PFSK-1 (cell line): ENCODE data around the gene CDCA3.

Experiments used
- FOXP2 ChIP-seq: optimal IDR thresholded peaks from 2 replicates; pipeline ENCODE3; 2011; ENCODE audit warnings: borderline replicate concordance, control low read depth, inconsistent platforms; ENCODE audit not compliant: insufficient read depth; ENCODE audit errors: extremely low read length, extremely low read depth
- POLR2AphosphoS5 ChIP-seq: IDR thresholded peaks from 2 replicates; pipeline ENCODE4 v1.6.1; 2012; ENCODE audit warnings: low read depth, mild to moderate bottlenecking, control low read depth, low read length, moderate library complexity
- SIN3A ChIP-seq: IDR thresholded peaks from 2 replicates; pipeline ENCODE4 v1.6.1; 2012; ENCODE audit warnings: mild to moderate bottlenecking, low read length, moderate library complexity, borderline replicate concordance; ENCODE audit not compliant: insufficient read depth
- TAF1 ChIP-seq: IDR thresholded peaks from 2 replicates; pipeline ENCODE4 v1.6.1; 2012; ENCODE audit warnings: low read length, control low read depth, borderline replicate concordance; ENCODE audit not compliant: insufficient read depth
- TF ChIP-seq, protein P1 (sequence below), 2 experiments: IDR thresholded peaks; 2 replicates each; pipeline versions ENCODE4 v1.6.1 to v1.8.0; 2011 to 2012; ENCODE audit warnings: low read depth in 2 of 2, low read length in 2 of 2, control low read depth in 1 of 2, inconsistent platforms in 1 of 2, mild to moderate bottlenecking in 1 of 2, moderate library complexity in 1 of 2; ENCODE audit not compliant: insufficient read depth in 1 of 2

CDCA3 gene

DNA sequence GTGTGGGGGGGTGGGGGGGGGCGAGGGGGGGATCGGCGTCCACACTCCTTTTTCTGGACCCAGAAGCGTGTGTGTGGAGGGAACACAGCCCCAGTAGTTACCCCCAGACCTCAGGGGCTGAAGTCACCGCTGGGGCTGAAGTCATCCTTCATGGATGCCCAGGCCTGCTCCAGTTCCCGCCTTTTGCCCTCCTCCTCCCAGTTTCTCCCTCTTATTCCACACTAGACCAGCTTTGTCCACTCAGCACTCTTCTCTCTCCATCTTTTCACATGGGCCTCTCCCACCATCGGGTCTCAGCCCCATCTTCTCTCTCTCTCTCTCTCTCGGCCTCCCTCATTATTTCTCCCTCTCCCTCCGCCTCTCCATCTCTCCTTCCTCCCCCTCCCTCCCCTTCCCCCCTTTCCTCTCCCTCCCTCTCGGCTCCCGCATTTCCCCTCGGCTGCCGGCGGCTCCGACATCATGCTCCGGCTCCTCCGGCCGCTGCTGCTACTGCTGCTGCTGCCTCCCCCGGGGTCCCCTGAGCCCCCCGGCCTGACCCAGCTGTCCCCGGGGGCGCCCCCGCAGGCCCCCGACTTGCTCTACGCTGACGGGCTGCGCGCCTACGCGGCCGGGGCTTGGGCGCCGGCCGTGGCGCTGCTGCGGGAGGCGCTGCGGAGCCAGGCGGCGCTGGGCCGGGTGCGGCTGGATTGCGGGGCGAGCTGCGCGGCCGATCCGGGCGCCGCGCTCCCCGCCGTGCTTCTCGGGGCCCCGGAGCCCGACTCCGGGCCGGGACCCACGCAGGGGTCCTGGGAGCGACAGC is 22.9 kb downstream of the CDCA3 start, which contains the start of gene P3H3:
TSS of gene P3H3 (plus strand) at position 426 of the 799 bp plus-strand sequence. CDS start at position 460, 34 bp downstream.
- TF ChIP-seq POLR2AphosphoS5 (peak; percentile 58; the same call in 1 of the 2 replicates), TAF1 (no peak)

DNA sequence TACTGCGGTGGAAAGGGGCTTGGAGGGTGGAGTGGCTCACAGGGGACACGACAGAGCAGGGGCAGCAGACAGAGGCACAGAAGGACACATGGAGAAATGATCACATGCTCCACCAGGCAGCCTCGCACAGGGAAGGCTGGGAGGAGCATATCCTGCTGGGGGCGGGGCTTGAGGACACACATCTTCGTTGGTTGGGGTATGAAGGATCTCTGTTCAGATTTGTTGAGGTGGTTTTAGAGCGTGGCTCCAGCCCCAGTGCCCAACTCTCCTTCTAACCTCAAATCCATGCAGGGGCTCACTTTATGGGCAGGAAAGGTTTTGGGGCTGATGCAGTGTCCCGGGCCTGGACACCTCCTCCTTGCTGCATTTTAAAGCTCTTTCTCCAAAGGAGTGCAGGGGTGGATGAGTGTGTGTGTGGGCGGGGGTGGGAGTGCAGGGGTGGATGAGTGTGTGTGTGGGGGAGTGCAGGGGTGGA is 23.6 kb downstream of the CDCA3 start:
- TF ChIP-seq FOXP2 (no peak), SIN3A (no peak), TAF1 (peak; percentile 92), POLR2AphosphoS5 (peak; percentile 93)
- TF ChIP-seq, protein P1, sequence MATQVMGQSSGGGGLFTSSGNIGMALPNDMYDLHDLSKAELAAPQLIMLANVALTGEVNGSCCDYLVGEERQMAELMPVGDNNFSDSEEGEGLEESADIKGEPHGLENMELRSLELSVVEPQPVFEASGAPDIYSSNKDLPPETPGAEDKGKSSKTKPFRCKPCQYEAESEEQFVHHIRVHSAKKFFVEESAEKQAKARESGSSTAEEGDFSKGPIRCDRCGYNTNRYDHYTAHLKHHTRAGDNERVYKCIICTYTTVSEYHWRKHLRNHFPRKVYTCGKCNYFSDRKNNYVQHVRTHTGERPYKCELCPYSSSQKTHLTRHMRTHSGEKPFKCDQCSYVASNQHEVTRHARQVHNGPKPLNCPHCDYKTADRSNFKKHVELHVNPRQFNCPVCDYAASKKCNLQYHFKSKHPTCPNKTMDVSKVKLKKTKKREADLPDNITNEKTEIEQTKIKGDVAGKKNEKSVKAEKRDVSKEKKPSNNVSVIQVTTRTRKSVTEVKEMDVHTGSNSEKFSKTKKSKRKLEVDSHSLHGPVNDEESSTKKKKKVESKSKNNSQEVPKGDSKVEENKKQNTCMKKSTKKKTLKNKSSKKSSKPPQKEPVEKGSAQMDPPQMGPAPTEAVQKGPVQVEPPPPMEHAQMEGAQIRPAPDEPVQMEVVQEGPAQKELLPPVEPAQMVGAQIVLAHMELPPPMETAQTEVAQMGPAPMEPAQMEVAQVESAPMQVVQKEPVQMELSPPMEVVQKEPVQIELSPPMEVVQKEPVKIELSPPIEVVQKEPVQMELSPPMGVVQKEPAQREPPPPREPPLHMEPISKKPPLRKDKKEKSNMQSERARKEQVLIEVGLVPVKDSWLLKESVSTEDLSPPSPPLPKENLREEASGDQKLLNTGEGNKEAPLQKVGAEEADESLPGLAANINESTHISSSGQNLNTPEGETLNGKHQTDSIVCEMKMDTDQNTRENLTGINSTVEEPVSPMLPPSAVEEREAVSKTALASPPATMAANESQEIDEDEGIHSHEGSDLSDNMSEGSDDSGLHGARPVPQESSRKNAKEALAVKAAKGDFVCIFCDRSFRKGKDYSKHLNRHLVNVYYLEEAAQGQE (IDR thresholded peaks at IDR 0.05; ENCODE audit: insufficient read depth in 1 of 2, low read depth in 2 of 2, low read length in 2 of 2): peak; percentile 41 to 59; a peak in 1 of 4 replicates

DNA sequence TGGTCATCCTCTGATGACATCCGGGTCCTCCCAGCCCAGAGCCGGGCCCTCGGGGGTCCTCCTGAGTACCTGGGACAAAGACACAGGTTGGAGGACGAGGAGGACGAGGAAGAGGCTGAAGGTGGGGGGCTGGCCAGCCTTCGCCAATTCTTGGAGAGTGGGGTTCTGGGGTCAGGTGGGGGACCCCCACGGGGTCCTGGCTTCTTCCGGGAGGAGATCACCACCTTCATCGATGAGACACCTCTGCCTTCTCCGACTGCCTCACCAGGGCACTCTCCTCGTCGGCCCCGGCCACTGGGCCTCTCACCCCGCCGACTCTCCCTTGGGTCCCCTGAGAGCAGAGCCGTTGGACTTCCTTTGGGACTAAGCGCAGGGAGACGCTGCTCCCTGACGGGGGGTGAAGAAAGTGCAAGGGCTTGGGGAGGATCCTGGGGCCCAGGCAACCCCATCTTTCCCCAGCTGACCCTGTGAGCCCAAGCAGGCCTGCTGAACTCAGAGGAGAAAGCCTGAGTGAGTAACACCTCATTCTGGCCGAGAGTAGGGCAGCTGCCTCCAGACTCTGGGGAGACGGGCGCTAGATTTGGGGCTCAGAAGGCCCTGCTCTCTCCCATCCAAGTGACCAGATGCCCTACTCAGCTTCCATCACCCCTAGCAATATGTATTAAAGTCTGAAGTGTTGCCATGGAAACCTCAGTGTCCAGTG is 24.2 kb downstream of the CDCA3 start:
- TF ChIP-seq POLR2AphosphoS5 (no peak), SIN3A (no peak), TAF1 (no peak), FOXP2 (no peak)
- TF ChIP-seq, protein P1 (IDR thresholded peaks at IDR 0.05; ENCODE audit: insufficient read depth in 1 of 2, low read depth in 2 of 2, low read length in 2 of 2): no peak

DNA sequence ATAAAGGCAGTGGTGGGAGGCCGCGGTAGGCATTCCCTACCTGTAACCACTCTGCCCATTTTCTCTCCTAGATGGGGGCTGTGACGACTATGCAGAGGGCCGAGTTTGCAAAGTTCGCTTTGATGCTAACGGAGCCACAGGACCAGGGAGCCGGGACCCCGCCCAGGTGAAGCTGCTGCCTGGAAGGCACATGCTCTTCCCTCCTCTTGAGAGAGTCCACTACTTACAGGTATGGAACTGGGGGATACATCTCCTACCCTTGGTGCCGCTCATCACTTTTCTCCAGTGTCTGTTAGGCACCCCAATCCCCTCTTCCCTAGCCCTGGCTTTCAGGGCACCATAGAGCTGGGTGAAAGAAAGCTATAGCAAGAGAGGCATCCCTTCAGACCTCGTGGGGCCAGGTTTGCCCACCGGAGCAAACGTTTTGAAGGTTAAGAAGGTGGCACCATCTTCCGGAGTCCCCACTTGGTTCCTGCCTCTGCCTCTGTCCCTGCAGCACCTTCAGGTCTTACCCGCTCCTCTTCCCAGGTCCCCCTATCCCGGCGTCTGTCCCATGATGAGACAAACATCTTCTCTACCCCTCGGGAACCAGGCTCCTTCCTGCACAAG is 24.9 kb downstream of the CDCA3 start:
- TF ChIP-seq FOXP2 (no peak), TAF1 (no peak), SIN3A (no peak)
- TF ChIP-seq, protein P1 (IDR thresholded peaks at IDR 0.05; ENCODE audit: insufficient read depth in 1 of 2, low read depth in 2 of 2, low read length in 2 of 2): no peak

DNA sequence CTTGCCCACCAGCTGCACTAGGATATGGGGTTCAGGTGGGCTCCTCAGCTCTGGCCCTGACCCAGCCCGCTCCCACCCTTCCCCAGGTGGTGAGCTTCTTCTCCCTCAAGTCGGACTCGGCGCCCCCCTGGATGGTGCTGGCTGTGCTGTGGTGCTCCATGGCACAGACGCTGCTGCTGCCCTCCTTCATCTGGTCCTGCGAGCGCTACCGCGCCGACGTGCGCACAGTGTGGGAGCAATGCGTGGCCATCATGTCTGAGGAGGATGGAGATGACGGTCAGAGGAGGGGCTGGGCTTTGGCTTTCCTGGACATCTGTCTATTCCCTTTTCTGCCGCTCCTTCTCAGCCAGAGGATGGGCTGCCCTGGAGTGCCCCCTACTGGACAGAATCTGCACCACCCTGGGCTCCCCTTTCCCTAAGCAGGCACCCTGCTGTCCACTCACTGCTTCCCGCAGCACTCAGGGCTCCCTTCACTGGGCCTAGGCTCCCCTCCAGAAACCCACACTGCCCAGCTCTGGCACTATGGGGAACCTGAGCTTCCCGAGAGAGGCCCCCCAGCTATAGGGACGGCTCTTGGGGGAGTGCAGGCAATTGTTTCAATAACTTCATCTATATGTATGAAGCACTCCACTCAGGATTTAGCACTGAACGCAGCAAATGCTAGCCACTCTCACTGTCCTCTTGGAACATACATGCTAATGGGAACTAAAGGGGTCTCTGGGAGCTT is 25.5 kb downstream of the CDCA3 start:
- TF ChIP-seq POLR2AphosphoS5 (no peak; the same call in 1 of the 2 replicates), SIN3A (no peak), FOXP2 (no peak), TAF1 (no peak)
- TF ChIP-seq, protein P1 (IDR thresholded peaks at IDR 0.05; ENCODE audit: insufficient read depth in 1 of 2, low read depth in 2 of 2, low read length in 2 of 2): no peak
